NCI-H2107 treated with DMSO at 0.1 percent for 48 hours (cell line): ENCODE results near the gene ATP10B.
"Not testable (repeated sequence)": the region's sequence is repeated elsewhere in the genome, so short reads cannot be mapped to it uniquely, and the experiment has no call there.

Experiments used
- DNase-seq: peaks from one replicate; lab custom pipeline; 2025; ENCODE audit not compliant: unreplicated experiment; lab: John Stamatoyannopoulos, UW

ATP10B gene

GRCh38 chr5:160852049-160852448, at the start of gene ATP10B:
Gene ATP10B (minus strand): TSS chr5:160852211. CDS start chr5:160688074, 164,137 bp downstream.
- DNase-seq, result no peak

GRCh38 chr5:160901656-160902055, 49.6 kb upstream of the ATP10B start:
- no peak for DNase-seq

GRCh38 chr5:160899735-160900134, 47.7 kb upstream of the ATP10B start:
- no peak for DNase-seq

DNA sequence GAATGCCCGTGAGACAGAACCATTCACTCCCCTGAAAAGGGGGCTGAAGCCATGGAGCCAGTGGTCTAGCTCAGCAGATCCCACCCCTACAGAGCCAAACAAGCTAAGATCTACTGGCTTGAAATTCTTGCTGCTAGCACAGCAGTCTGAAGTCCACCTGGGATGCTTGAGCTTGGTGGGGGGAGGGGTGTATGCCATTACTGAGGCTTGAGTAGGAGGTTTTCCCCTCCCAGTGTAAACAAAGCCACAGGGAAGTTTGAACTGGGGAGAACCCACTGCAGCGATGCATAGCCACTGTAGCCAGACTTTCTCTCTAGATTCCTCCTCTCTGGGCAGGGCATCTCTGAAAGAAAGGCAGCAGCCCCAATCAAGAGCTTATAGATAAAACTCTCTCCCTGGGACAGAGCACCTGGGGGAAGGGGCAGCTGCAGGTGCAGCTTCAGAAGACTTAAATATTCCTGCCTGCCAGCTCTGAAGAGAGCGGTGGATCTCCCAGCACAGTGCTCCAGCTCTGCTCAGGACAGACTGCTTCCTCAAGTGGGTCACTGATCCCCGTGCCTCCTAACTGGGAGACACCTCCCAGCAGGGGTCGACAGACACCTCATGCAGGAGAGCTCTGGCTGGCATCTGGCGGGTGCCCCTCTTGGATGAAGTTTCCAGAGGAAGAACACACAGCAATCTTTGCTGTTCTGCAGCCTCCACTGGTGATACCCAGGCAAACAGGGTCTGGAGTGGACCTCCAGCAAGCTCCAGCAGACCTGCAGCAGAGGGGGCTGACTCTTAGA, 41.4 kb upstream of the ATP10B start:
- not testable (repeated sequence) for DNase-seq

GRCh38 chr5:160887780-160888179, 35.8 kb upstream of the ATP10B start:
- DNase-seq, result no peak

DNA sequence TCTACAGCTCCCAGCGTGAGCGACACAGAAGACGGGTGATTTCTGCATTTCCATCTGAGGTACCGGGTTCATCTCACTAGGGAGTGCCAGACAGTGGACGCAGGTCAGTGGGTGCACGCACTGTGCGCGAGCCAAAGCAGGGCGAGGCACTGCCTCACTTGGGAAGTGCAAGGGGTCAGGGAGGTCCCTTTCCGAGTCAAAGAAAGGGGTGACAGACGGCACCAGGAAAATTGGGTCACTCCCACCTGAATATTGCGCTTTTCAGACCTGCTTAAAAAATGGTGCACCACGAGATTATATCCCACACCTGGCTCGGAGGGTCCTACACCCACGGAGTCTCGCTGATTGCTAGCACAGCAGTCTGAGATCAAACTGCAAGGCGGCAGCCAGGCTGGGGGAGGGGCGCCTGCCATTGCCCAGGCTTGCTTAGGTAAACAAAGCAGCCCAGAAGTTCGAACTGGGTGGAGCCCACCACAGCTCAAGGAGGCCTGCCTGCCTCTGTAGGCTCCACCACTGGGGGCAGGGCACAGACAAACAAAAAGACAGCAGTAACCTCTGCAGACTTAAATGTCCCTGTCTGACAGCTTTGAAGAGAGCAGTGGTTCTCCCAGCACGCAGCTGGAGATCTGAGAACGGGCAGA, 21.7 kb upstream of the ATP10B start:
- DNase-seq, result not testable (repeated sequence)

DNA sequence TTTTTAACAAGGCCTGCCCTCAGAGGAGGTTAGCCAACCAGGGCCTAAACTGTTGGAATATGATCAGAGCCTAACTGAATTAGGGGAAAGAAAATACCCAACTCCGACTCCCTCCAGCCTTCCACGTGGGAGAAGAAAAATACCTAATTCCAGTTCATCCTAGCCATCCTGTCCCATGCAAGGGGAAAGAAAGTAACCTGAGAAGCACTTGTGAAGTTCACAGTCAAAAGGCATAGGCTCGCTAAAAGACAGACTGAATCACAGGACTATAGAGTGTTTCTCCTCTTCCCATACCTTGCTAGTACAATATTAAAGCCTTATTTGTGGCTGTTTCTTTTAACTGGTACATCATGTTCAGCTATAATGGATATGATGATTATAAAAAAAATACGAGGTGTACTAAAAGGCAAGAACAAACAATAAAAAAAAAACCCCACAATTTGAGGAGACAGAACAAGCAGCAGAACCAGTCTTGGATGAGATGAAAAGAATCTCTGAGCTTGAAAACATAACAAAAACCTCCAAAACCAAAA, 18.0 kb upstream of the ATP10B start:
- no peak for DNase-seq

DNA sequence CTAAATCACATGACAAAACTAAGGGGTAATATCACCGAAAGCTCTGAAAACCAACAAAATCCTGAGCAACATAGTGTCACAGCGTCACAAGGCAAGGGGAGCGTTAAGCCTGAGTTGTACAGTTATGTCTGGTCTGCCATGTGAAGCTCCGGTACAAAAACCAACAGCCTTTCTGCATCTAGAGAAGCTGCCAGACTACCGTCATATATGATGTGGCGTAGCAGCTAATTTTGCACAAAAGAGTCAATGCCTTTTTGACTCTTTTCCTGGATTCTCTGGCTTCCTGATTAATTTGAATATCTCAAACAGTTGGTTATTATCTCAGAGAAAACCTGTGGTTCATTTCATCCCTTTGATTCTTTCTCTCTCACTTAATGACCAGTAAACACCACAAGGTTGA, 16.0 kb upstream of the ATP10B start:
- DNase-seq, result no peak

- no peak for DNase-seq
Measured at GRCh38 chr5:160851451-160851850, 560 bp downstream of the ATP10B start.

DNA sequence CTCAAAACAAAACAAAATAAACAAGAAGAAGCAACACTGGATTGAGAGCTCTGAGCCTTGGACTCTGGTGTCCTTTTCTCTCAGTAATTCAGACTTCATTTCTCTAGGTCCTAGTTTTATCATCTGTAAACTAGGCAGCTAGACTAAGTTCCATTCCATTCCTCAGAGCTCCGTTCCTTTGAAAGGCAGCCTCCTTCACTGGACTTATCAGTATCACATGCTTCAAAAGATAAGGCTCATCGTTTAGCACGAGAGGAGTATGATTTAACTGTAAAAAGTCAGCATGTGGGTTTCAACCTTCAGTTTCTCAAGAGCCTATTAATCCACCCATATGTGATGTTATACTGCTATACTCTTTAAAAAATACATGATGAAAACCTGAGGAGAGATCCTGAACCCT, 1.6 kb downstream of the ATP10B start:
- no peak for DNase-seq

DNA sequence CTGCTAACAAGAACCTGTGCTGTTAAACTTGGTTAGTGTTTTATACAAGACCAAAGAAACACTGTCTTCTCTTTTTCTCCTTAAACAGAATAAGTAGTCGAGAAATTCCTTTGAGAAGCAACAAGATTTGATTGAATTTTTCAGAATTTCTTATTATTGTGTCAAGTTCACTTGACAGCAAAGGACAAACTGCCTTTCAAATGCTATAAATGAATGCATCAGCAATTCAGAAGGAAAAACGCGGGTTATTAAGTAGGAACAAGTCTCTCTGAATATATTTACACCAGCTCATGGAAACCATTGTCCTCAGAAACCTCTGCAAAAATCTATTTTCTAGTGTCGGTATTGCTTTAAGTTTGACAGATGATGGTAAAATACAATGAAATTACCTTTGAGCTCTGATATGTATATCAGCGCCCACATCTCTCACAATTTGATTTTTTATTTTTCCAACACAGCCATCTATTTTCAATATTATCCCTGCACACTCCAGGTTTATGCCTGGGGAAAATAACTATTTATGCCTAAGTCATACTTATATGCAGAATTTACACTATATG, 4.4 kb downstream of the ATP10B start:
- no peak for DNase-seq

- DNase-seq, result no peak
Measured at GRCh38 chr5:160846642-160847041, 5.4 kb downstream of the ATP10B start.

GRCh38 chr5:160844177-160844576, 7.8 kb downstream of the ATP10B start:
- no peak for DNase-seq

DNA sequence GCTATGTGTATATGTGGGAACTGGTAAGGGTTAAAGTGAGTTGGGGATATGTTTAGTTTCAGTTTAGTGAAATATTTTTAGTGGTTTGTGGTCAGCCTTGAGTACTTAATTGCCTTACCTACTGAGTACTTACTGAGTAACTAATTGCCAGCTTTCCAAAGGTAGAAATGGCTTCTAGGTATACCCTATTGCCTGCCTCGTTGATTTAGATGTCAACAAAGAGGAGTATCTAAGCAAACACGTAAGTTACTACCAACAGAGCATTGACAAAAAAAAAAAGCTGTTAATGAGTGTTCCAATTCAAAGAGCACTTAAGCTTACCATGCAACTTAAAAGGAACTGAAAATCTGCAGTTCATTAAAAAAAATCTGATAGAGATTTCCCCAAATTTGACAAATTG, 8.8 kb downstream of the ATP10B start:
- peak; percentile 44 for DNase-seq

GRCh38 chr5:160837749-160838593, 14.0 kb downstream of the ATP10B start:
- DNase-seq, result no peak

DNA sequence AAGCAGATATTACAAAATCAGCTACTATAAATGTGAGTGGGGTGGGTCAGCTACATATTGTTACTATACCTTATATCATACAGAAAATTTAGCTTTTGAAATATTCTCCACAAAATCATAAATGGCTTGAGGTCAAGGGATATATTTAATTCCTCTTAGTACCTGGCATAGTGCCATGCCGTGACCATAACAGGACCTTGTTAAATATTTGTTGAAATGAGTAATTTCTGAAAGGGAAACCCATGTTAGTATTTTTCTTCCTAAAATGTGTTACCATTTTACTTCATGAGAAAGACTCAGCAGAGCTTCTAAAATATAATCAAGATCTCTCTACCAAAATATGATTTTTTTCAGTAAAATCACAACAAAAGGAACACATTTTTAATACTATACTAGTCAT, 14.8 kb downstream of the ATP10B start:
- DNase-seq, result no peak

- DNase-seq, result no peak
Measured at GRCh38 chr5:160835818-160836528, 16.0 kb downstream of the ATP10B start.

GRCh38 chr5:160835376-160835775, 16.6 kb downstream of the ATP10B start:
- no peak for DNase-seq

DNA sequence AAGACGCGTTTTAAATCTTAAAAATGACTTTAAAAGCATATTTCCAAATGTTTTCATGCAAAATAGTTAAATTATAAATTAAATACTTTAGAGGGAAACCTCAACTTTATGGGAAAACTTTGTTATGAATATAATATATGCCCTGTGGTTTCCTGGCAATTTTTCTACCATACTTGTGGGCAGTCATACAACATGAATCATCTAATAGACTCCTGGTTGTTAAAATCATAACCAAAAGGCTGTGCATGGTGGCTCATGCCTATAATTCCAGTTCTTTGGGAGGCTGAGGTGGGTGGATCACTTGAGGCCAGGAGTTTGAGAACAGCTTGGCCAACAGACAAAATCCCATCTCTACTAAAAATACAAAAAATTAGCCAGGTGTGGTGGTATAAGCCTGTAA, 18.2 kb downstream of the ATP10B start:
- no peak for DNase-seq

GRCh38 chr5:160831801-160832200, 20.2 kb downstream of the ATP10B start:
- DNase-seq, result no peak
